ENCODE results near the gene RAPGEF2.
"Not testable (repeated sequence)": the region's sequence is repeated elsewhere in the genome, so short reads cannot be mapped to it uniquely, and the experiment has no call there.

Gene RAPGEF2

GRCh38 chr4:159370286-159370685 is 267.4 kb downstream of the RAPGEF2 start:
- no peak for DNase-seq (ENCODE audit: low read depth)

DNA sequence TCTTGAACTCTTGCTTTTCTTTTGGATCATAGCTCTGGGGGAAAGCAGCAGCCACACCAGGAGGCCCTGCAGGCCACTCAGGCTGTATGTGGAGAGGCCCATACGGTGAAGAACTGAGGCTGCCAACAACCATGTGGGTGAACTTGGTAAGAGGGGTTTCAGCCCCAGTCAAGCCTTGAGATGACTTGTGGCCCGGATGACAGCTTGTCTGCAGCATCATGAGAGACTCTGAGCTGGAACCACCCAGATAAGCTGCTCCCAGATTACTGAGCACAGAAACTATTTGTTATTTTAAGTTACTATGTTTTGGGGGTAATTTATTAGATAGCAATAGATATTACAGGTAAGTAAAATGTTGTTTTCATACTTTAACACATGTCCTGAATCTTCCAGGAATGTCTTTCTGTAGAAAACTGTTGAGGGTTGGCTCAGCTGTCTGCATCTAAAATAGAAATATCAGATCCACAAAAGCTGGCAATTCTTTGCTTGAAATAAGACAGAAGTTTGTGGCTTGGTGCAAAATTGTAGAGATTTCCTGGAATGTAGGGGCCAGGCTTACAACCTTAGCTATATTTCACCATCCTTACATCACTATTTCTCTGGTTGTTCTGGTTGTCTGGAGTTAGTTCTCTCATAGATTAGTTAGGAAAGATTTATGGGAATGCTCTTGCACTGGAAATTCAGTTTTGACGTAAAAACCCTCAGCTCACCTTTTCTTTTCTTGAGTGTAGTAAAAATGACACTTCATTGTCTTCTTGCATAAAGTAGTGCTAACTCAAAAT is 272.1 kb downstream of the RAPGEF2 start:
- no peak for DNase-seq (ENCODE audit: low read depth)

- no peak for DNase-seq (ENCODE audit: low read depth)
Measured at GRCh38 chr4:159376289-159376688, 273.4 kb downstream of the RAPGEF2 start.

- DNase-seq (ENCODE audit: low read depth), result no peak
Measured at GRCh38 chr4:159378056-159378616, 275.3 kb downstream of the RAPGEF2 start.

DNA sequence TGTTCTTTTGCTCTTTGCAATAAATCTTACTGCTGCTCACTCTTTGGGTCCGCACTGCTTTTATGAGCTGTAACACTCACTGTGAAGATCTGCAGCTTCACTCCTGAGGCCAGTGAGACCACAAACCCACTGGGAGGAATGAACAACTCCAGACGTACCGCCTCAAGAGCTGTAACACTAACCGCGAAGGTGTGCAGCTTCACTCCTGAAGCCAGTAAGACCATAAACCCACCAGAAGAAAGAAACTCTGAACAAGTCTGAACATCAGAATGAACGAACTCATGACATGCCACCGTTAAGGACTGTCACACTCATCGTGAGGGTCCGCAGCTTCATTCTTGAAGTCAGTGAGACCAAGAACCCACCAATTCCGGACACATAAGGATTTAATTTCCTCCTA is 276.2 kb downstream of the RAPGEF2 start:
- not testable (repeated sequence) for DNase-seq (ENCODE audit: low read depth)

GRCh38 chr4:159379836-159380235 is 277.0 kb downstream of the RAPGEF2 start:
- no peak for DNase-seq (ENCODE audit: low read depth)

DNA sequence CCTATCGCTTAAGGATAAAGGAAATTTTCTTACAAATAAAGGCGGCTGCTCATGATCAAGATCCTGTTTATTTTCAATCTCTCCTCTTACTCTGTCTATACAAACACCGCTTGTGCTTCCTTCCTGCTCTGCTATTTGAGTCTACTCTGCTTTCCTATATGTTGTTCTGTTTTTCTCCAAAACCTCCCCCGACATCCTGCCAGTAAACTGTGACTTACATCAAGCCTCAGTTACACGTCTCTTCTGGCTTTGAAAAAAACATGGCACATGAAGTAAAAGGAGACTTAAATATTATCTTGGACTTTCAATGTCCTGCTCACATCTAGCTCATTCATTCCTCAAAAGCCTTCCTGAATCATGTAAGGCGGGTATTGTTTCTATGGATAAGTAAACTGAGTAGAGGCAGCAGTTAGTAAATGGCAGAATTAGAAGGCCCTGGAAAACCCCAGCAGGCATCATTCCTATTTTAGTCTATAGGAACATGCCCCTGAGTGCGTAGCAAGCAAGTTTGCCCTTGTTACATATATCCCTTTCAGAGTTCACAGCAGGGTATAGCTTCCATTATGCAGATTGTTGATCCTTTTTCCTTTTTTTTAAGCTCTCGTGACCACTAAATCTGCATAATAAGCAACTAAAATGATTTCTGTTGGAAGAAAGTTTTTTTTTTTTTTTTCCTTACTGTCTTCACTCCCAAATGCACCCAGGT is 280.1 kb downstream of the RAPGEF2 start:
- DNase-seq (ENCODE audit: low read depth), result no peak

- no peak for DNase-seq (ENCODE audit: low read depth)
Measured at GRCh38 chr4:159383562-159383931, 280.7 kb downstream of the RAPGEF2 start.

GRCh38 chr4:159384017-159384416 is 281.1 kb downstream of the RAPGEF2 start:
- no peak for DNase-seq (ENCODE audit: low read depth)

- DNase-seq (ENCODE audit: low read depth), result no peak
Measured at GRCh38 chr4:159384632-159385031, 281.8 kb downstream of the RAPGEF2 start.

GRCh38 chr4:159386620-159387019 is 283.7 kb downstream of the RAPGEF2 start:
- DNase-seq (ENCODE audit: low read depth), result no peak

GRCh38 chr4:159389756-159390155 is 286.9 kb downstream of the RAPGEF2 start:
- DNase-seq (ENCODE audit: low read depth), result no peak

- no peak for DNase-seq (ENCODE audit: low read depth)
Measured at GRCh38 chr4:159390648-159391047, 287.8 kb downstream of the RAPGEF2 start.

DNA sequence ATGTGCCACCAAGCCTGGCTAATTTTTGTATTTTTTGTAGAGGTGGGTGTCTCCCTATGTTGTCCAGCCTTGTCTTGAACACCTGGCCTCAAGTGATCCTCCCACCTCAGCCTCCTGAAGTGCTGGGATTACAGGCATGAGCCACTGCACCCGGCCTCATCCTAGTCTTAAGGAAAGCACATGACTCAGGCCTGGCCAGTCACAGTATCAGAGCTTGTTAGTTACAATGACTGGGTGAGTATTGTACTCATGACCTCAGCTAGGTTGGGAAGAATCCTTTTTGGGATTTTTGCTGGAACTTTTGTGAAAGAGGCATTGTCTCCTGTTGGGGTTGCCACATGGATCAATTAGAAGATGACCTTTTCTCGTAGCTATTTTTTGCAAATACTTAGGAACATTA is 292.8 kb downstream of the RAPGEF2 start:
- no peak for DNase-seq (ENCODE audit: low read depth)

GRCh38 chr4:159396151-159396550 is 293.3 kb downstream of the RAPGEF2 start:
- no peak for DNase-seq (ENCODE audit: low read depth)

DNA sequence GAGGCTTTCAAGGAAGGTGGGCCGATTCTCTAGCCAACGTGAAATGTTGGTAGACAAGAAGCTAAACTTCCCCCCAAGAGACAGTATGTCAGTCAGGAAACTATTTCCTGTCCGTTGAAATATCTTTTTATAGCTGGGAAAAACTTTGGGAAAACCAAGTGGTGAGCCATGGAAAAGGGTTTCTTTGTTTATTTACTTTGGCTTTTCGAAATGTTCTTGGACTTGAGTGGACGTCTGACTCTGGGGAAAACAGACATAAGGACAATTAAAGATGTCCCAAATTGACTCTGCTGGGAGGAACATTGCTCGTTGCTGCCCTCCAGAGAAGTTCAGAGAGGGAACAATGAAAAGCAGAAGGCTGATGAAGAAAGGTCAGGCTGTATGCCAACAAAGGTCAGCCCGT is 295.4 kb downstream of the RAPGEF2 start:
- DNase-seq (ENCODE audit: low read depth), result no peak

- DNase-seq (ENCODE audit: low read depth), result no peak
Measured at GRCh38 chr4:159400558-159401225, 297.8 kb downstream of the RAPGEF2 start.

GRCh38 chr4:159401226-159401712 is 298.4 kb downstream of the RAPGEF2 start:
- no peak for DNase-seq (ENCODE audit: low read depth)

DNA sequence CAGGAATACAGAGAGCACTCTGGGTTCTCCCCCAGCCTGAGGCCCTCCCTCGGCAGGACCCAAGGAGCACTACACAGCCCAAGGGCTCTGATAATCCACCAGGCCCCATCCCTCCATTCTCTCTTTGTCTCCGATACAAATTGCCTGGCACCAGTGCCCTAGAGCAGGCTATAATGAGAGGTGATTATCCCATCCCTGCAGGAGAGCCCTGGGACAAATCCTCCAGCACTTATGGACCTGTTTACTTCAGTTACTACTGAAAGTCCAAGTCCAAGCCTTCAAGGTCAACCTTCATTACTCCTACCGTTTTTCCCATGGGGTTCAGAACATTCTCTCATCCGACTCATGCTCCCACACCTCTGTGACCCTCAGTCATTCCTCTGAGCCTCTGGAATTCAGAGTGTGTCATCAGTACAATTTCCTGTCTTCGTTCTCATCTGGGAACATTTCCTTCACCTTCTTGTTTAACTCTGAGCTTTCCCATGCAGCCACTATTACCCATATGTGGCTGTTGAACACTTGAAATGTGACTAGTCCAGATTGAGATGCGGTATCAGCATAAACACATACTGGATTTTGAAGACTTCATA is 299.0 kb downstream of the RAPGEF2 start:
- no peak for DNase-seq (ENCODE audit: low read depth)
